Chondrocyte (in vitro differentiated cells): Measurements from ENCODE around the gene STEAP1. TPM values are rescaled to one million over a fixed set of nuclear protein-coding genes. Genes with fewer than 3 reads are reported as not detected.
"Not testable (repeated sequence)": the region's sequence is repeated elsewhere in the genome, so short reads cannot be mapped to it uniquely, and the experiment has no call there.

Source experiments
- DNase-seq: peaks from one replicate; pipeline ENCODE4 v3.0.0; 2021; ENCODE audit warnings: mixed read lengths, low spot score
- H3K27ac Mint-ChIP-seq: one replicate; pipeline ENCODE4 v1.8.0; 2021; ENCODE audit warnings: mild to moderate bottlenecking, moderate library complexity, mixed read lengths; ENCODE audit not compliant: unreplicated experiment
- H3K27me3 Mint-ChIP-seq: 2 replicates; pipeline ENCODE4 v1.8.0; 2021; ENCODE audit warnings: low read depth, mixed read lengths
- H3K36me3 Mint-ChIP-seq: 2 replicates; pipeline ENCODE4 v1.8.0; 2021; ENCODE audit warnings: low read depth, mixed read lengths
- H3K4me1 Mint-ChIP-seq: 2 replicates; pipeline ENCODE4 v1.8.0; 2021; ENCODE audit warnings: low read depth, mild to moderate bottlenecking, mixed read lengths
- H3K4me3 Mint-ChIP-seq: one replicate; pipeline ENCODE4 v1.8.0; 2021; ENCODE audit warnings: mild to moderate bottlenecking, moderate library complexity, mixed read lengths; ENCODE audit not compliant: unreplicated experiment
- H3K9me3 Mint-ChIP-seq: 2 replicates; pipeline ENCODE4 v1.8.0; 2021; ENCODE audit warnings: low read depth, mixed read lengths
- CTCF ChIP-seq: fragments of 200-600 bp; sonication (generic); IDR thresholded peaks from 2 replicates; pipeline ENCODE4 v1.5.0; 2021; ENCODE audit warnings: antibody characterized with exemption, mild to moderate bottlenecking, moderate library complexity
- total RNA-seq: library from RNA; stranded (reverse); gene quantifications from 3 replicates; pipeline ENCODE4 v1.2.1, GENCODE V29; 2021

The STEAP1 gene
- total RNA-seq, 1 donor from 2014 or later = 0.22 TPM

GRCh38 chr7:90149428-90149827 is 4.8 kb upstream of the STEAP1 start:
- not testable (repeated sequence) for DNase-seq, H3K27ac Mint-ChIP-seq, H3K9me3 Mint-ChIP-seq, H3K4me3 Mint-ChIP-seq, H3K4me1 Mint-ChIP-seq, H3K36me3 Mint-ChIP-seq
- H3K27me3 Mint-ChIP-seq = peaks cover 26% of the 10 kb centered on the region
- TF ChIP-seq CTCF = peak; percentile 72

GRCh38 chr7:90151884-90152283 is 2.4 kb upstream of the STEAP1 start:
- peaks cover 28% of the 10 kb centered on the region for H3K27me3 Mint-ChIP-seq
- not testable (repeated sequence) for H3K4me3 Mint-ChIP-seq, H3K27ac Mint-ChIP-seq, H3K9me3 Mint-ChIP-seq, H3K4me1 Mint-ChIP-seq, H3K36me3 Mint-ChIP-seq, DNase-seq

GRCh38 chr7:90152642-90153253 is 1.5 kb upstream of the STEAP1 start:
- not testable (repeated sequence) for H3K4me1 Mint-ChIP-seq, H3K4me3 Mint-ChIP-seq, H3K36me3 Mint-ChIP-seq, DNase-seq, H3K27ac Mint-ChIP-seq, H3K9me3 Mint-ChIP-seq
- peaks cover 27% of the 10 kb centered on the region for H3K27me3 Mint-ChIP-seq
- TF ChIP-seq CTCF = peak; percentile 84

- Mint-ChIP-seq H3K4me3 (no peak overlapping the region), H3K27me3 (peaks cover 23% of the 10 kb centered on the region), H3K4me1 (peaks cover 7% of the 10 kb centered on the region), H3K36me3 (no peaks in the 10 kb centered on the region), H3K27ac (no peak overlapping the region), H3K9me3 (no peaks in the 10 kb centered on the region)
- DNase-seq = no peak
- no peak for TF ChIP-seq CTCF
Measured at GRCh38 chr7:90155206-90155605, 937 bp downstream of the STEAP1 start.

GRCh38 chr7:90157331-90157730 is 3.1 kb downstream of the STEAP1 start:
- not testable (repeated sequence) for H3K4me3 Mint-ChIP-seq, H3K27ac Mint-ChIP-seq, H3K9me3 Mint-ChIP-seq, DNase-seq, H3K4me1 Mint-ChIP-seq, H3K36me3 Mint-ChIP-seq
- H3K27me3 Mint-ChIP-seq = peaks cover 14% of the 10 kb centered on the region

GRCh38 chr7:90157761-90158350 is 3.6 kb downstream of the STEAP1 start:
- H3K4me1 Mint-ChIP-seq, H3K36me3 Mint-ChIP-seq, H3K9me3 Mint-ChIP-seq, H3K4me3 Mint-ChIP-seq, DNase-seq, H3K27ac Mint-ChIP-seq: not testable (repeated sequence)
- H3K27me3 Mint-ChIP-seq = peaks cover 14% of the 10 kb centered on the region

- TF ChIP-seq CTCF = no peak
- Mint-ChIP-seq H3K4me1 (no peaks in the 10 kb centered on the region), H3K4me3 (no peak overlapping the region), H3K27me3 (peaks cover 24% of the 10 kb centered on the region), H3K9me3 (no peaks in the 10 kb centered on the region), H3K27ac (no peak overlapping the region), H3K36me3 (no peaks in the 10 kb centered on the region)
- DNase-seq = no peak
Measured at GRCh38 chr7:90163534-90163933, 9.3 kb downstream of the STEAP1 start.
